Inflammatory macrophage treated with lipopolysaccharide for 1 hour (primary cell): ENCODE data around the gene CACNA1G.

ENCODE experiments used
- DNase-seq, 2 donors: peaks; one replicate each; pipeline ENCODE4 v3.0.0-alpha.2; 2020 to 2022

The CACNA1G gene

DNA sequence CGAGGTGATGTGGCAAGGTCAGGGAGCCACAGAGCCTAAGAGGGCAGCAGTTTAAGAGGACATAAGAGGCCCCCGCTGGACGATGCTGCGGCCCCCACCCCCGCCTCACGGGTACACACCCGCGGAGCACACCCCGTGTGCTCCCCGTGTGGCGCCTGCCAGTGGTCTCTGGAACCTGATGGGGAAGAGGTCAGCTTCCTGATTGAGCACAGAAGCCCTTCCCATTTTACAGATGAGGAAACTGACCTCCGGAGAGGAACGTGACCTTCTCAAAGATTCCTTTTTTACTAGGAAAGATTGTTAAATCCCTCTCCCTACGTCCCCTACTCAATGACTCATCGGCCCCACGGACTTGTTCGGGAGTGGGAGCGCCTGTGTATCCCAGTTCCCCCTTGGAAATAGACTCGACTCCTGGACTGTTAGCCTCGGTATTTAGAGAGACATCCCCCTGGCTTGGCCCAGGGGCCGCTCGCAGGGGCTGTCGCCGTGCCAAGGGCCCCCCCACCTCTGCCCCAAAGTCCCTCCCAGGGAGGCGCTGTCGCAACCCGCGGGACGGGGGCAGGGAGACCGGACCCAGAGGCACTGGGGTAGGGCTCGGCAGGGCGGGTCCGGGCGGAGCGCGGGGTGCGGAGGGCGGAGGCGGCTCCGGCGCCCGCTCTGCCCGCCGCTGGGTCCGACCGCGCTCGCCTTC lies 73.9 kb downstream of the CACNA1G start, which contains the start of gene ABCC3:
Gene ABCC3, plus strand, starts transcription at position 658 of the 691 bp plus-strand sequence. CDS start 56 bp downstream, outside the sequence.
- peak; percentile 74 to 86 for DNase-seq

- DNase-seq, result no peak
Measured at GRCh38 chr17:50634915-50635731, 74.6 kb downstream of the CACNA1G start.

DNA sequence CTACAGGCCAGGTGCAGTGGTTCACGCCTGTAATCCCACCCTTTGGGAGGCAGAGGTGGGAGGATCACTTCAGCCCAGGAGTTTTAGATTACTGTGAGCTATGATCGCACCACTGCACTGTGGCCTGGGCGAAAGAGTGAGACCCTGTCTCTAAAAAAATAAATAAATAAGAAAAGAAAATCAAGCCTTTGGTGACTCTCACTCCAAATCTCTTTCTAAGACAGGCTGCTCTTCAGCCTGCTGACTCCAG lies 75.1 kb downstream of the CACNA1G start:
- no peak for DNase-seq

- DNase-seq, result no peak
Measured at GRCh38 chr17:50635982-50636803, 75.7 kb downstream of the CACNA1G start.

DNA sequence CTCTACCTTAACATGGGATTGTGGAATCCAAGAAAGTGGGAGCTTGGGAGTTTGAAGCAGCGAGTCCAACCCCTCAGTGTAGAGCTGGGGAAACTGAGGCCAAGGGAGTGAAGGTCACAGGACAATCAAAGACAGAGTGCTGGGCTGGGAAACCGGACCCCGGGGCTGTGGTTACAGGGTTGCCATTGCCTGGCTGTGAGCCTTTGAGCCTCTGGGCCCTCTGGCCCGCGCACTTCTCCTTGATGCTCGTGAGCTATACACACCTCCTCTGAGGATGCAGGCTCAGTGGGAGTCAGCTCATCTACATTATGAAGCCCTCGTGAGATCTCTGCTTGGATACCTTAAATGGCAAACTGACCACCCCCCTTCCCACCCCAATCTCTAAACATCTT lies 76.3 kb downstream of the CACNA1G start:
- no peak for DNase-seq

- no peak for DNase-seq
Measured at GRCh38 chr17:50637829-50638605, 77.5 kb downstream of the CACNA1G start.

DNA sequence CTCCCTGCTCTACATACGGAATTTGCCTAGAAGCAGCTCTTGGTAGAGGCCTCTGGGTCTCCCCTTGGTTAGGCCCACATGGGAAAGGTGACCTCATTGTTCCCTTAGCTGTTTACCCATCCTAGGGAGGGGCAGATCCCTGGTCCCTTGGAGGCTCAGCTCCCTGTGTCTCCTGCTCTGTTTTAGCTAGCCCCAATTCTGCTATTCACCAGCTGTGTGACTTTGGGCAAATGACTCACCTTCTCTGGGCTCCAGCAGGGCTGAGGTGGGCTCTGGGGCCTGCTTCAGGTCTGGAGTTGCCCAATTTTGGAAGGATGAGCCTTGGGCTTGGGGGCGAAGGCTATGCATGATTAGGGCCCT lies 78.1 kb downstream of the CACNA1G start:
- DNase-seq, result peak in 1 of 2 donors; percentile 37

DNA sequence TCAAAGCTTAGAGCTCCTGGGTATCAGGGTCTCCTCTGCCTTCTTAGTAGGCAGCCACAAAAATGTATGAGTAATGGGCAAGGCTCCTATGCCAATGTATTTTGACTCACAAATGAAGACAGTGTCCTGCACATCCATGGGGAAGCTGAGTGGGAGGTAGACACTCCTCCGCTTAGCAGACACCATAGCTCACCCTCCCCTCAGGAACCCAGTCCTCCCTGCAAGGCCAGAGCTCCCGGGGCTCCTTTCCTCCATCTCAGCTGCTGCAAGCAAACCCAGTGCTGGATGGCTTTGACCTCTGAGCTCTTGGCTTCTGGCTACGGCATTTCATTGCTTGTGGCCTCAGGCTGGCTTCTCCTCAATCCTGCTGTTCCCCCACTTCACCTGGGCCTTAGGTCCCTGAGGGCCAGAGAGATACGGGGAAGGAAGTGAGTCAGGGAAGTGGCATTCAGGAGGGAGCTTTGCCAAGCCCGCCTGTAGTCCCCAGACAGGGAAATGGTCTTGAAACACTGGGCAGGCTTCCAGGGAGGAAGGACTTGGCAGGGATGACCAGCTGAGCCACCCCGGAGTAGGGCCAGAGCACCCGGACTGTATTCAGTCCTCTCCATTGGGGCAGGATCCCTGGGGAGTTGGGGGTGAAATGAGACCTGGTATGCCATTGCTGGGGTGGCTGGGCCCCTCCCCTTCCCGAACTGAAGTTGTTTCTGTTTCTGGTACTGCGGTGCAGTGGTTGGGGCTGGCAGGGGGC lies 78.6 kb downstream of the CACNA1G start:
- peak; percentile 55 to 60 for DNase-seq

- DNase-seq, result peak; percentile 70 to 86
Measured at GRCh38 chr17:50640686-50641351, 80.3 kb downstream of the CACNA1G start.

DNA sequence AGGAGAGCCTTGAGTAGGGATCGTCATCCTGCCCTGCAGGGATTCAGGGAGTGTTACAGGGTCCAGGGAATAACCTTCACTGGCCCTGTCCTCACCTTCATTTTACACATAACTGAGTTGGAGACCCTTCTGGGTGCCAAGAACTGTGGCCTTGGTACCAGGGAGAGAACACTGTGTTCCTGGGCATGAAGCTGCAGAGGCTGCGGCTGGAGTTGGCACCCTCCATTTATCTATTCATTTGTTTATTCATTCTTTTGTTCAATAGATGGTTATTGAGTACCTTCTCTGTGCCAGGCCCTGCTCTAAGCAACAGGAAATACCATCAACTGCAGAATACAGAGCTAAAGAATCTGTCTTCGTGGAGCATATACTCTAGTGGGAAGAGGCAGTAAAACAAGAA lies 80.8 kb downstream of the CACNA1G start:
- no peak for DNase-seq

- DNase-seq, result no peak
Measured at GRCh38 chr17:50642071-50642721, 81.7 kb downstream of the CACNA1G start.

DNA sequence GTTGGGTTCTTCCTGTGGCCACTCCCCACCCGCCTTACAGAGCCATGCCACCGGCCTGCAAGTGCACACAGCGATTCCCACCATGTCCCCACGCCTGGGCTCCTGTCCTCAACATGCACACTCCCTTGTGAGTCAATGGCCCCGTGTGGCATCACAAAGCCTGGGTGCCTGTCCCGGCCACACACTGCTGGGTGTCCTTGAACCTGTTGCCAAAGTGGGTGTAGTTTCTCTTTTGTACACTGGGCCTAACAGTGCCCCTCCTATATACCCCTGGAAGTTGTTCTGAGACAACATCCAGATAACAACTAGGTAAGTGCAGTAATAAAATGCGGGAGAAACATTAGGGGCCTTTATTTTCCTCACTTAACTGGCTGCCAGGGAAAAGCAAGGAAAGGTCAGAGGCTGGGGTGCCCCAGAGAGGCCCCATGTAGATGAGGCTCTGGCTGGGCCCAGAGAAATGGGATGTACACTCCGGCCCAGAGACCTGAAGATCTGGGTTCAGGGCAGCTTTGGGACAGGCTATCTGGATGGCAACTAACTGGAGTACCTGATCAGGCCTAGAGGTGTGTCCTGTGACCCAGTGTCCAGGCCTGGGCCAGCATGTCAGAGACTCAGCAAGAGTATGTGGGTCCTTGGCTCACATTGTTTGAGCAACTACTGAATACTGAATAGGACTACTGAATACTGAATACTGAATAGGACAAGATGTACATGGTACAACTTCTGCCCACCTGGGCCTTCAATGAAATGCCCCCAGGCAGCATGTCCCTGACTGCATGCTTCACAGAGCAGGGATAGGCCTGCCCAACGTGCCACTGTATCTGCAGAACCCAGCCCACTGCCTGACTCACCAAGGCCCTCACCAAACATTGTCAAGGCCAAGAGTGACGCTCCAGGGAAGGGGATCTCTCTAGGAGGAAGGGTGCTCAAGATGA lies 82.5 kb downstream of the CACNA1G start:
- DNase-seq, result no peak

- no peak for DNase-seq
Measured at GRCh38 chr17:50645748-50646682, 85.5 kb downstream of the CACNA1G start.

- no peak for DNase-seq
Measured at GRCh38 chr17:50647187-50647586, 86.7 kb downstream of the CACNA1G start.

GRCh38 chr17:50649042-50649908 lies 88.8 kb downstream of the CACNA1G start:
- DNase-seq, result no peak

DNA sequence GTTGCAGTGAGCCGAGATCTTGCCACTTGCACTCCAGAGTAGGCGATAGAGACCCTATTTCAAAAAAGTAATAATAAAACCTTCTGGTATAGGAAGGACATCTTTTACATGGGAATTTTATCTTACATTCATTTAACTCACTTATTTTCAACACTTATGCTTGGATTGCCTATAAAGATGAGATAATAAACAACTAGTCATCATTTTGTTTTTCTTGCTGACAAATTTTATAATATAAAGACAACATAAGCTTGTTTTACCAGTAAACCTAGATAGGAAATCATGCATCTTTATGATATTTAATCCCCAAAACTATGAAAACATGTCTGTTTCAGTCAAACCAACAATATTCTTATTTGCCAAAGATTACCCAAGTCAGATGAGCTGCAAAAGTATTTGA lies 91.1 kb downstream of the CACNA1G start:
- DNase-seq, result no peak

GRCh38 chr17:50653738-50654137 lies 93.2 kb downstream of the CACNA1G start:
- no peak for DNase-seq

DNA sequence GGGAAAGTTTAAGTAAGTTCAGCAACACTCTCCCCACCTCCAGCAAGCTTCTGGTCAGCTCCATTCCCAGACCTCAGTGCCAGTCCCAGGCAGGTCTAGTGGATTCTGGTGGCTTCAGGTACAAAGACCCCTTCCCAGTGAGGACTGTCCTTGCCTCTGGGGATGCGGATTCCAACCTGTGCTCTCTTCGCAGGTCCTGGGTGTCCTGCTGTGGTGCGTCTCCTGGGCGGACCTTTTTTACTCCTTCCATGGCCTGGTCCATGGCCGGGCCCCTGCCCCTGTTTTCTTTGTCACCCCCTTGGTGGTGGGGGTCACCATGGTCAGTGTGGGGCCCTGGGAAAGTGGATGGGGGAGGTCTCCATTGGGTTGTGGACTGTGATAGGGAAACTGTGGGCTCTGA lies 96.0 kb downstream of the CACNA1G start:
- DNase-seq, result no peak
